Keratinocyte (primary cell): ENCODE data around the gene SCP2. TPM values are rescaled to one million over a fixed set of nuclear protein-coding genes. Genes with fewer than 3 reads are reported as not detected.

Source experiments
- DNase-seq: peaks from one replicate; pipeline ENCODE4 v3.0.0-alpha.2; 2011; ENCODE audit warnings: low read depth, missing footprints, low spot score
- FAIRE-seq: peaks from 2 replicates; lab custom pipeline; 2011; peaks lifted over from hg19 to GRCh38; lab: Jason Lieb, UNC
- H2AFZ ChIP-seq: 2 replicates; pipeline ENCODE4 v1.6.0; 2012; ENCODE audit warnings: low read length, control low read depth, inconsistent platforms; ENCODE audit not compliant: control insufficient read depth
- H3K27ac ChIP-seq: 2 replicates; pipeline ENCODE4 v1.5.1; 2011; ENCODE audit warnings: low read length; ENCODE audit not compliant: control insufficient read depth, insufficient read depth
- H3K27me3 ChIP-seq: 3 replicates; pipeline ENCODE4 v1.6.0; 2011; ENCODE audit warnings: low read length; ENCODE audit not compliant: control insufficient read depth, insufficient read depth; ENCODE audit errors: extremely low read depth
- H3K36me3 ChIP-seq, 2 experiments: 2 replicates in 1 of 2; 3 replicates in 1 of 2; pipeline ENCODE4 v1.5.1; 2011; ENCODE audit warnings: low read length in 2 of 2, mild to moderate bottlenecking in 1 of 2; ENCODE audit not compliant: control insufficient read depth in 2 of 2, insufficient read depth in 2 of 2; ENCODE audit errors: extremely low read depth in 1 of 2
- H3K4me1 ChIP-seq: 3 replicates; pipeline ENCODE4 v1.5.1; 2011; ENCODE audit warnings: low read length; ENCODE audit not compliant: control insufficient read depth, insufficient read depth; ENCODE audit errors: extremely low read depth
- H3K4me2 ChIP-seq: 3 replicates; pipeline ENCODE4 v1.6.0; 2011; ENCODE audit warnings: low read depth, low read length; ENCODE audit not compliant: control insufficient read depth, insufficient read depth; ENCODE audit errors: extremely low read depth
- H3K4me3 ChIP-seq, 3 experiments: fragments of 200-600 bp in 1 of 3; sonication (generic) in 1 of 3; 2 replicates in 2 of 3; 3 replicates in 1 of 3; pipeline ENCODE4 v1.5.1; 2011 to 2016; ENCODE audit warnings: low read length in 3 of 3, mild to moderate bottlenecking in 3 of 3, control low read depth in 2 of 3, inconsistent platforms in 1 of 3, low read depth in 1 of 3, mixed read lengths in 1 of 3, mixed run types in 1 of 3, moderate library complexity in 1 of 3; ENCODE audit not compliant: control insufficient read depth in 2 of 3, insufficient read depth in 2 of 3; ENCODE audit errors: extremely low read depth in 1 of 3
- H3K79me2 ChIP-seq: 2 replicates; pipeline ENCODE4 v1.6.0; 2012; ENCODE audit warnings: low read length; ENCODE audit not compliant: control insufficient read depth, insufficient read depth
- H3K9ac ChIP-seq: 3 replicates; pipeline ENCODE4 v1.6.0; 2011; ENCODE audit warnings: low read length; ENCODE audit not compliant: control insufficient read depth, insufficient read depth; ENCODE audit errors: extremely low read depth
- H3K9me1 ChIP-seq: 3 replicates; pipeline ENCODE4 v1.6.0; 2011; ENCODE audit warnings: low read length; ENCODE audit not compliant: control insufficient read depth, insufficient read depth; ENCODE audit errors: extremely low read depth
- H3K9me3 ChIP-seq: 2 replicates; pipeline ENCODE4 v1.5.1; 2012; ENCODE audit warnings: low read depth, low read length; ENCODE audit not compliant: control insufficient read depth
- H4K20me1 ChIP-seq: 3 replicates; pipeline ENCODE4 v1.6.0; 2011; ENCODE audit warnings: low read length; ENCODE audit not compliant: control insufficient read depth, insufficient read depth; ENCODE audit errors: extremely low read depth
- EZH2 ChIP-seq: IDR thresholded peaks from one replicate; pipeline ENCODE4 v1.6.1; 2012; ENCODE audit warnings: inconsistent platforms, mild to moderate bottlenecking, low read length, moderate library complexity
- dilution Hi-C: fragments of 300-500 bp; cut with MboI; formaldehyde crosslinking; loops from one replicate; pipeline ENCODE4 v1.7.0; 2020; ENCODE audit warnings: low sequenced_read_pairs; ENCODE audit not compliant: extremely low pct_ligation_motif_present
- polyA plus RNA-seq, 5 experiments: library from polyadenylated mRNA; depleted of rRNA in 3 of 5; stranded (reverse) in 3 of 5; stranded (forward) in 1 of 5; unstranded in 1 of 5; fragments of >200 nt; gene quantifications; 1 replicate in 1 of 5; 2 replicates in 3 of 5; 3 replicates in 1 of 5; pipeline versions ENCODE4 v1.2.1 to v1.2.3, GENCODE V29; 2011 to 2012; ENCODE audit warnings: missing spikeins in 2 of 5, low read depth in 1 of 5, low replicate concordance in 1 of 5
- TF ChIP-seq, protein P1 (sequence below), 3 experiments: IDR thresholded peaks in 1 of 3; conservative IDR thresholded peaks in 1 of 3; optimal IDR thresholded peaks in 1 of 3; 2 replicates in 2 of 3; 3 replicates in 1 of 3; pipeline versions ENCODE3 to v1.5.1; 2011; ENCODE audit warnings: low read length in 3 of 3, mild to moderate bottlenecking in 3 of 3, moderate library complexity in 2 of 3, control low read depth in 1 of 3, inconsistent platforms in 1 of 3; ENCODE audit not compliant: insufficient read depth in 2 of 3; ENCODE audit errors: extremely low read depth in 1 of 3

The SCP2 gene
- polyA plus RNA-seq, 1 donor (not counting 4 experiments of a cell fraction or from before 2014, with no cell fraction given): 116 TPM

DNA sequence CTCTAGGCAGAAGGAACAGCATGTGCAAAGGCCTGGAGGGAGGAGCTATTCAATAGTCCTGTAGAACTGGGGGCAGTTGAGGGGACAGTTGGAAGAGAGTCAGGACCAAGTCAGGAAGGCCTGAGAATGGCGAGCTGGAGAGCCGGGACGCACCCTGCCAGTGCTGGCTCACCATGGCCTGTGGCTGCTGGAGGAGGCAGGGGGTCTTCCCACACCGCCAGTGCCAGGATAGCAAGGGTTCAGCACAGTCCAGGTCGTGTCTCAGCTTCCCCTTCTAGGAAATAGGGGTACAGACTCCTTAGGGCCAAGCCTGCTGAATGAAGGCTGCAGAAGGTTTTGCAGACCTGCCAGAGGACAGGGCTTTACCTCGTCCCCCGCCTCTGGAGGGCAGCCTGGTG, 142.2 kb downstream of the SCP2 start:
- Histone ChIP-seq H4K20me1 (no peaks in the 10 kb centered on the region), H3K27ac (no peak overlapping the region), H3K9me3 (no peaks in the 10 kb centered on the region), H3K4me1 (no peaks in the 10 kb centered on the region), H2AFZ (no peak overlapping the region), H3K27me3 (peaks cover 8% of the 10 kb centered on the region), H3K9me1 (no peaks in the 10 kb centered on the region), H3K79me2 (no peaks in the 10 kb centered on the region), H3K9ac (no peak overlapping the region), H3K4me2 (no peak overlapping the region), H3K4me3 (no peak overlapping the region), H3K36me3 (no peaks in the 10 kb centered on the region)
- FAIRE-seq (no peak), DNase-seq (no peak)
- TF ChIP-seq, protein P1, sequence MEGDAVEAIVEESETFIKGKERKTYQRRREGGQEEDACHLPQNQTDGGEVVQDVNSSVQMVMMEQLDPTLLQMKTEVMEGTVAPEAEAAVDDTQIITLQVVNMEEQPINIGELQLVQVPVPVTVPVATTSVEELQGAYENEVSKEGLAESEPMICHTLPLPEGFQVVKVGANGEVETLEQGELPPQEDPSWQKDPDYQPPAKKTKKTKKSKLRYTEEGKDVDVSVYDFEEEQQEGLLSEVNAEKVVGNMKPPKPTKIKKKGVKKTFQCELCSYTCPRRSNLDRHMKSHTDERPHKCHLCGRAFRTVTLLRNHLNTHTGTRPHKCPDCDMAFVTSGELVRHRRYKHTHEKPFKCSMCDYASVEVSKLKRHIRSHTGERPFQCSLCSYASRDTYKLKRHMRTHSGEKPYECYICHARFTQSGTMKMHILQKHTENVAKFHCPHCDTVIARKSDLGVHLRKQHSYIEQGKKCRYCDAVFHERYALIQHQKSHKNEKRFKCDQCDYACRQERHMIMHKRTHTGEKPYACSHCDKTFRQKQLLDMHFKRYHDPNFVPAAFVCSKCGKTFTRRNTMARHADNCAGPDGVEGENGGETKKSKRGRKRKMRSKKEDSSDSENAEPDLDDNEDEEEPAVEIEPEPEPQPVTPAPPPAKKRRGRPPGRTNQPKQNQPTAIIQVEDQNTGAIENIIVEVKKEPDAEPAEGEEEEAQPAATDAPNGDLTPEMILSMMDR (optimal IDR thresholded peaks at IDR 0.05 in 1 of 3, IDR thresholded peaks at IDR 0.05 in 1 of 3, conservative IDR thresholded peaks at IDR 0.05 in 1 of 3; ENCODE audit: extremely low read depth in 1 of 3, insufficient read depth in 2 of 3, low read length in 3 of 3): no peak
- TF ChIP-seq EZH2: no peak
- dilution Hi-C loops: no loop called here

DNA sequence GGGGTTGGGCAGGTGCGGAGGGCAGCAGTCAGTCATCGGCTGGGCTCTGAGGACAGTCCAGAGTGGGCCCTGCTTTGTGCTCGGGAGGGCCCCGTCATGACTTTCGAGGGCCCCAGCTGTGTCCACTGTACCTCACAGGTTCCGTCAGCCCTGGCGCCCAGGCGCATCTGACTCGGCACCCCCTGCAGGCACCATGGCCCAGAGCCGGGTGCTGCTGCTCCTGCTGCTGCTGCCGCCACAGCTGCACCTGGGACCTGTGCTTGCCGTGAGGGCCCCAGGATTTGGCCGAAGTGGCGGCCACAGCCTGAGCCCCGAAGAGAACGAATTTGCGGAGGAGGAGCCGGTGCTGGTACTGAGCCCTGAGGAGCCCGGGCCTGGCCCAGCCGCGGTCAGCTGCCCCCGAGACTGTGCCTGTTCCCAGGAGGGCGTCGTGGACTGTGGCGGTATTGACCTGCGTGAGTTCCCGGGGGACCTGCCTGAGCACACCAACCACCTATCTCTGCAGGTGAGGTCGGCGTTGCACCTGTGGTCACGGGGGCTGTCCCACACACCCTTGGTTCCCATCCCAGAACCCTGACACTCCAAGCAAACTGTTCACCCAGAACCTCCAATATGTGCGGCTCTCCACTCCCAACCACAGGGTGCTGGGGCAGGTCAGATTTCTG, 142.7 kb downstream of the SCP2 start:
- Histone ChIP-seq H3K9ac (no peak overlapping the region), H3K27me3 (peaks cover 3% of the 10 kb centered on the region), H3K79me2 (no peaks in the 10 kb centered on the region), H3K36me3 (no peaks in the 10 kb centered on the region), H3K9me3 (no peaks in the 10 kb centered on the region), H3K4me2 (no peak overlapping the region), H3K27ac (no peak overlapping the region), H3K4me3 (no peak overlapping the region), H3K4me1 (no peaks in the 10 kb centered on the region), H2AFZ (no peak overlapping the region), H3K9me1 (no peaks in the 10 kb centered on the region), H4K20me1 (no peaks in the 10 kb centered on the region)
- dilution Hi-C loops: no loop called here
- FAIRE-seq: no peak
- TF ChIP-seq, protein P1 (optimal IDR thresholded peaks at IDR 0.05 in 1 of 3, IDR thresholded peaks at IDR 0.05 in 1 of 3, conservative IDR thresholded peaks at IDR 0.05 in 1 of 3; ENCODE audit: extremely low read depth in 1 of 3, insufficient read depth in 2 of 3, low read length in 3 of 3): no peak
- TF ChIP-seq EZH2: no peak
- no peak for DNase-seq
